ENCODE data around the gene ZNF423. TPM values are rescaled to one million over a fixed set of nuclear protein-coding genes. Genes with fewer than 3 reads are reported as not detected.

The ZNF423 gene
- total RNA-seq, 1 experiment from 2014 or later: 0.20 TPM

DNA sequence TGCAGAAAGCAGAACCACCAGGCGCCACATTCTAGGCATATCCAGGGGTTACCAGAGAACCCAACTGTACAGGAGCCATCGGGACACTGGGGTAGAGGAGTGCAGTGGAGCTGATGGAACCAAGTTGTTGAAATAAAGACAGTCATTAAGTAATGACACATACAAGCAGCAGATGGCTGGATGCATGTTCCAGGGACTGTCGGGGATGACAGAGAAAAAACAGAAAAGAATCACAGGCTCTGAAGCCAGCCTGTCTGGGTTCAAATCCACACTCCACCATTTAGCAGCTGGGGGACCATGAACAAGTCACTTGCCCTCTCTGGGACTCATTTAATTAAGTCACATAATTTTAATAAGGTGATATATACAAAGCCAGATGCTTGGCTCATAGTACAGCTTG is 117.1 kb downstream of the ZNF423 start:
- H3K36me3 Mint-ChIP-seq (ENCODE audit: insufficient read depth, unreplicated experiment): no peaks in the 10 kb centered on the region
- H3K9me3 Mint-ChIP-seq (ENCODE audit: unreplicated experiment): no peaks in the 10 kb centered on the region
- Histone ChIP-seq H3K4me1 (no peaks in the 10 kb centered on the region), H3K36me3 (ENCODE audit: control insufficient read depth, insufficient read depth, low read length) (no peaks in the 10 kb centered on the region), H3K4me3 (ENCODE audit: low read depth, low read length) (no peak overlapping the region), H3K27me3 (replicated peaks; ENCODE audit: control insufficient read depth, insufficient read depth, low read length) (no peaks in the 10 kb centered on the region), H3K9me3 (no peaks in the 10 kb centered on the region)
- H3K27ac Mint-ChIP-seq (ENCODE audit: unreplicated experiment): no peak overlapping the region
- intact Hi-C loops (cut with micrococcal nuclease; ENCODE audit: unreplicated experiment): no loop called here
- DNase-seq: no peak
- ChIA-PET CTCF (interaction anchor here (0.7 to 0.9 kb wide), 6 partner anchors 8 to 1956 kb away, joined by 3 to 6 read pairs (median 5); no protein-coding TSS in a partner anchor), POLR2A (no interaction called here)
- no peaks in the 10 kb centered on the region for H3K4me1 Mint-ChIP-seq (ENCODE audit: low read depth, unreplicated experiment)
- TF ChIP-seq, protein P1, sequence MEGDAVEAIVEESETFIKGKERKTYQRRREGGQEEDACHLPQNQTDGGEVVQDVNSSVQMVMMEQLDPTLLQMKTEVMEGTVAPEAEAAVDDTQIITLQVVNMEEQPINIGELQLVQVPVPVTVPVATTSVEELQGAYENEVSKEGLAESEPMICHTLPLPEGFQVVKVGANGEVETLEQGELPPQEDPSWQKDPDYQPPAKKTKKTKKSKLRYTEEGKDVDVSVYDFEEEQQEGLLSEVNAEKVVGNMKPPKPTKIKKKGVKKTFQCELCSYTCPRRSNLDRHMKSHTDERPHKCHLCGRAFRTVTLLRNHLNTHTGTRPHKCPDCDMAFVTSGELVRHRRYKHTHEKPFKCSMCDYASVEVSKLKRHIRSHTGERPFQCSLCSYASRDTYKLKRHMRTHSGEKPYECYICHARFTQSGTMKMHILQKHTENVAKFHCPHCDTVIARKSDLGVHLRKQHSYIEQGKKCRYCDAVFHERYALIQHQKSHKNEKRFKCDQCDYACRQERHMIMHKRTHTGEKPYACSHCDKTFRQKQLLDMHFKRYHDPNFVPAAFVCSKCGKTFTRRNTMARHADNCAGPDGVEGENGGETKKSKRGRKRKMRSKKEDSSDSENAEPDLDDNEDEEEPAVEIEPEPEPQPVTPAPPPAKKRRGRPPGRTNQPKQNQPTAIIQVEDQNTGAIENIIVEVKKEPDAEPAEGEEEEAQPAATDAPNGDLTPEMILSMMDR (IDR thresholded peaks at IDR 0.05; ENCODE audit: insufficient read depth in 1 of 2, low read depth in 1 of 2, low read length in 1 of 2, severe bottlenecking in 1 of 2, unreplicated experiment in 1 of 2): no peak
- peaks cover 12% of the 10 kb centered on the region for H3K27me3 Mint-ChIP-seq (ENCODE audit: insufficient read depth, unreplicated experiment)
- no peak overlapping the region for H3K4me3 Mint-ChIP-seq (ENCODE audit: unreplicated experiment)
- BruUV-seq (replicated peaks): no TSS peak

DNA sequence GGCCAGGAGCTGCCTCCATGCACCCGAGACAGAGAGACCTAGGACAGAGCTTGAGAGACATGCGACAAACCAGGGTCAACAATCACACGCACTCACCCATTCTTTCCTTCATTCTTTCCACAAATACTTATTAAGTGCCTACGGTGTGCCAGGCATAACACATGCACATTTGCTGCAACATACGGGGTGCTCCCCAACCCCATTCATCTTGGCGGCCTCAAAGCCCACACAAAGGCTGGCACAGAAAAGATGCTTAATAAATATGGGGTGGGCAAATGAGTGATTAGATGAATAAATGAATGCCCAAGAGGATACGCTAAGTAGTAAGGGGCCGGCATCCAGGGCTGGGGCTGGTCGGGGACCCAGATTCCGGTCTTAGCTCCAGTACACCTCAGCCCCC is 117.9 kb downstream of the ZNF423 start:
- POLR2A ChIA-PET: no interaction called here
- no peak for DNase-seq
- Mint-ChIP-seq H3K4me3 (ENCODE audit: unreplicated experiment) (no peak overlapping the region), H3K36me3 (ENCODE audit: insufficient read depth, unreplicated experiment) (no peaks in the 10 kb centered on the region), H3K27ac (ENCODE audit: unreplicated experiment) (no peak overlapping the region), H3K9me3 (ENCODE audit: unreplicated experiment) (no peaks in the 10 kb centered on the region), H3K27me3 (ENCODE audit: insufficient read depth, unreplicated experiment) (peaks cover 16% of the 10 kb centered on the region), H3K4me1 (ENCODE audit: low read depth, unreplicated experiment) (no peaks in the 10 kb centered on the region)
- Histone ChIP-seq H3K4me1 (no peaks in the 10 kb centered on the region), H3K27me3 (replicated peaks; ENCODE audit: control insufficient read depth, insufficient read depth, low read length) (no peaks in the 10 kb centered on the region), H3K9me3 (no peaks in the 10 kb centered on the region), H3K36me3 (ENCODE audit: control insufficient read depth, insufficient read depth, low read length) (no peaks in the 10 kb centered on the region), H3K4me3 (ENCODE audit: low read depth, low read length) (no peak overlapping the region)
- TF ChIP-seq, protein P1 (IDR thresholded peaks at IDR 0.05; ENCODE audit: insufficient read depth in 1 of 2, low read depth in 1 of 2, low read length in 1 of 2, severe bottlenecking in 1 of 2, unreplicated experiment in 1 of 2): no peak
- no TSS peak for BruUV-seq (replicated peaks)
- intact Hi-C loops (cut with micrococcal nuclease; ENCODE audit: unreplicated experiment): no loop called here
- CTCF ChIA-PET: no interaction called here

DNA sequence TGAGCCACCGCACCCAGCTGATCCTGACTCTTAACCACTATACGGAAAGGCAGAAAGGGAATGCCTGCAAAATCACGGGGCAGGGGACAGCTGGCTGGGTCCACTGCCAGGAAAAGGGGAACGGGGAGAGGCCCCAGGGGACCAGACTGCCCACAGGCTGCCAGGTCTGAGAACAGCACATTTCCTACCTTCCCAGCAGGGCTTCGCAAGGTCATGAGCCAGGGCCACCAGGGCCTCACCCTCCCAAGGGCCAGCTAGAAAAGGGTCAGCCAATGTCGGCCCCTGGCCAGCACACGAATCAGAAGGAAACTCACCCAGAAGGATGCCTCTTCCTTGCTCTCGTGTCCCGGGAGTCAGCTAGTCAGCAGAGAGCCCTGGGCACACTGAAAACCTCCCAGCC is 118.4 kb downstream of the ZNF423 start:
- H3K27me3 Mint-ChIP-seq (ENCODE audit: insufficient read depth, unreplicated experiment): peaks cover 16% of the 10 kb centered on the region
- H3K27me3 ChIP-seq (replicated peaks; ENCODE audit: control insufficient read depth, insufficient read depth, low read length): no peaks in the 10 kb centered on the region
- TF ChIP-seq, protein P1 (IDR thresholded peaks at IDR 0.05; ENCODE audit: insufficient read depth in 1 of 2, low read depth in 1 of 2, low read length in 1 of 2, severe bottlenecking in 1 of 2, unreplicated experiment in 1 of 2): no peak
- ChIA-PET CTCF (no interaction called here), POLR2A (no interaction called here)
- no peak overlapping the region for H3K27ac Mint-ChIP-seq (ENCODE audit: unreplicated experiment)
- no peaks in the 10 kb centered on the region for H3K36me3 ChIP-seq (ENCODE audit: control insufficient read depth, insufficient read depth, low read length)
- no peak for DNase-seq
- no peaks in the 10 kb centered on the region for H3K4me1 ChIP-seq
- BruUV-seq (replicated peaks): no TSS peak
- H3K36me3 Mint-ChIP-seq (ENCODE audit: insufficient read depth, unreplicated experiment): no peaks in the 10 kb centered on the region
- no peak overlapping the region for H3K4me3 ChIP-seq (ENCODE audit: low read depth, low read length)
- no peaks in the 10 kb centered on the region for H3K9me3 Mint-ChIP-seq (ENCODE audit: unreplicated experiment)
- intact Hi-C loops (cut with micrococcal nuclease; ENCODE audit: unreplicated experiment): no loop called here
- no peaks in the 10 kb centered on the region for H3K9me3 ChIP-seq
- H3K4me3 Mint-ChIP-seq (ENCODE audit: unreplicated experiment): no peak overlapping the region
- H3K4me1 Mint-ChIP-seq (ENCODE audit: low read depth, unreplicated experiment): no peaks in the 10 kb centered on the region
